ENCODE data around the gene TMEM181.
"Not testable (repeated sequence)": the region's sequence is repeated elsewhere in the genome, so short reads cannot be mapped to it uniquely, and the experiment has no call there.

The TMEM181 gene

GRCh38 chr6:158614606-158615005 lies 54.7 kb downstream of the TMEM181 start:
- H3K4me3 ChIP-seq (ENCODE audit: low read length); H3K9me3 ChIP-seq (ENCODE audit: insufficient read depth, low read depth, low read length); H3K27ac ChIP-seq (ENCODE audit: low read depth, low read length); H3K27me3 ChIP-seq (ENCODE audit: insufficient read depth, low read length); H3K9ac ChIP-seq (ENCODE audit: low read depth, low read length): not testable (repeated sequence)
- 98% methylated on average over 3 of the region's 3 CpGs for whole genome bisulfite sequencing
- H3K36me3 ChIP-seq (ENCODE audit: insufficient read depth, low read length) = peaks cover 47% of the 10 kb centered on the region
- H3K4me1 ChIP-seq (ENCODE audit: insufficient read depth, low read length) = peaks cover 22% of the 10 kb centered on the region

DNA sequence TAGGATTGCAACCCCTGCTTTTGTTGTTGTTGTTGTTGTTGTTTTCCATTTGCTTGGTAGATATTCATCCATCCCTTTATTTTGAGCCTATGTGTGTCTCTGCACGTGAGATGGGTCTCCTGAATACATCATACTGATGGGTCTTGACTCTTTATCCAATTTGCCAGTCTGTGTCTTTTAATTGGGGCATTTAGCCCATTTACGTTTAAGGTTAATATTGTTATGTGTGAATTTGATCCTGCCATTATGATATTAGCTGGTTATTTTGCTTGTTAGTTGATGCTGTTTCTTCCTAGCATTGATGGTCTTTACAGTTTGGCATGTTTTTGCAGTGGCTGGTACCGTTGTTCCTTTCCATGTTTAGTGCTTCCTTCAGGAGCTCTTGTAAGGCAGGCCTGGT lies 58.4 kb downstream of the TMEM181 start:
- not testable (repeated sequence) for H3K4me3 ChIP-seq (ENCODE audit: low read length); H3K27ac ChIP-seq (ENCODE audit: low read depth, low read length); H3K9me3 ChIP-seq (ENCODE audit: insufficient read depth, low read depth, low read length); H3K9ac ChIP-seq (ENCODE audit: low read depth, low read length); H3K27me3 ChIP-seq (ENCODE audit: insufficient read depth, low read length); H3K4me1 ChIP-seq (ENCODE audit: insufficient read depth, low read length)
- peaks cover 55% of the 10 kb centered on the region for H3K36me3 ChIP-seq (ENCODE audit: insufficient read depth, low read length)
- WGBS = 93% methylated on average over 3 of the region's 3 CpGs

- WGBS = 92% methylated on average over 17 of the region's 17 CpGs
- Histone ChIP-seq H3K27me3 (ENCODE audit: insufficient read depth, low read length) (no peaks in the 10 kb centered on the region), H3K27ac (ENCODE audit: low read depth, low read length) (no peak overlapping the region), H3K9ac (ENCODE audit: low read depth, low read length) (no peak overlapping the region), H3K4me1 (ENCODE audit: insufficient read depth, low read length) (no peaks in the 10 kb centered on the region), H3K36me3 (ENCODE audit: insufficient read depth, low read length) (peaks cover 42% of the 10 kb centered on the region), H3K4me3 (ENCODE audit: low read length) (no peak overlapping the region), H3K9me3 (ENCODE audit: insufficient read depth, low read depth, low read length) (no peaks in the 10 kb centered on the region)
Observed at GRCh38 chr6:158619922-158620801, 60.3 kb downstream of the TMEM181 start.

DNA sequence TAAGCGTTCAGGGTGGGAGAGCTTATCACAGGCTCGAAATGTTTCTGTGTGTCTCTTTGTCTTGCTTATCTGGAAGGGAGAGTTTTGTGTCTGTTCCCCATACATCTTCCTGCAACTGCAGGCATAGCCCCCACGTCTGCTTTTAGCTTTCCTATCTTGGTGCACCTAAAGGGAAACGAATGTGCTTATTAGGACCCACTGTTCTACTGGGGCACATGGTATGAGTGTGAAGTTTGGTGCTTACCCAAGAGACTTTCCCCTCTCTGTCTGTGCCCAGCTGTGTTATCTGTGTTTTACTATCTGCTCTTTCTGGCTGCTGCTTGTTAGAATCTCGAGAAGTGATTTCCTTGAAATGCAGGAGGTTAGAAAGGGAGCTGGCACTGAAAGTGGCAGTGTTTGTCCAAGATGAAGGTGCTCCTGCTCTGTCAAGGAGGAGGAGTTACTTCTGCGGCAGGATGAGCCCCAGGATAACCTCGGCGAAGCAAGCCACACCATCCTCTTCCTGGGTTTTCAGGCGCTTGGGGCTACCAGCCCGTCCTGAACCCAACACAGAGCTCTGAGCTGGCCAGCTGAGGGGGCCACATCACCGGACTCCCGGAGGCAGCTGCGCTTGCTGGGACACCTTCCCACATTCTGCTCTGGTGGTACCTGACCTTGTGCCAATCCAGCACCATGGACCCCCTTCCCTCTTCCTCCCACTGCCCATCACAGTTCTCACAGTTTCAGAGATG lies 61.2 kb downstream of the TMEM181 start:
- Histone ChIP-seq H3K9me3 (ENCODE audit: insufficient read depth, low read depth, low read length) (no peaks in the 10 kb centered on the region), H3K27me3 (ENCODE audit: insufficient read depth, low read length) (no peaks in the 10 kb centered on the region), H3K27ac (ENCODE audit: low read depth, low read length) (no peak overlapping the region), H3K4me1 (ENCODE audit: insufficient read depth, low read length) (no peaks in the 10 kb centered on the region), H3K4me3 (ENCODE audit: low read length) (no peak overlapping the region), H3K9ac (ENCODE audit: low read depth, low read length) (no peak overlapping the region), H3K36me3 (ENCODE audit: insufficient read depth, low read length) (peaks cover 50% of the 10 kb centered on the region)
- 89% methylated on average over 13 of the region's 13 CpGs for WGBS

DNA sequence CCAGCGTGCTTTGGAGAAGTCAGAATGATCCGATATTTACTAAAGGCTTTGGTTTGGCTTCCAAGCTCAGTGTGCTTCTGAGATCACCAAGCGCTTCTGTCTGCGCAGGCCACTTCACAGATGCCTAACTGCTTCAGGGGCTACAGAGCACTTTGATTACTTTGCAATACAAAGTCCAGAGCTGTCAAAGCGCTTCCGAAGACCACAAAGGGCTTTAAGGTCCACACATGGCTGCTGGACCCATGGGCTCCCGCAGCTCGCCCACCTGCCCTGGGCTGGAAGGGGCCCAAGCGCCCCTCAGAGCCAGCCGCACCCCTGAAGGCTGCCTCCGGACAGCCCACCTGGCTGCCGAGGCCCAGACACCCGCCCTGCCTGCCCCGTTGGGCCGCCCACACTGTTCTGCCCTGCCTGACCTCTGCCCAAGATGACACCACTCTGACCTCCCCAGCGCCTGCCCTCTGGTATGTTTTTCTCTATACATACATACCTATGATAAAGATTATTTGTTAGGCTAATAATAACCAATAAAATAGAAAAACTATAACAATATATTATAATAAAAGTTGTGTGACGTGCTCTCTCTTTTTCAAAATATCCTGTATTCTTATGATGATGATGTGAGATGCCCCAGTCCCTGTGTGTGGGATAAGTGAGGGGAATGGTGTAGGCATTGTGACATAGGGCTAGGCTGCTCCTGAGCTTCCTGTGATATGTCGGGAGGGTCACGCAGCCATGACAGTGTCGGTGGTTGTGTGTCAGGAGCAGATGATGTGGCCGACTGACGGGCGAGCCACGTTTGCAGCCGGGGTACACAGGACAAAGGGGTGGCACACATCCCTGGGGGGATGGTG lies 62.0 kb downstream of the TMEM181 start:
- WGBS = 96% methylated on average over 25 of the region's 25 CpGs
- H3K9ac ChIP-seq (ENCODE audit: low read depth, low read length) = no peak overlapping the region
- no peak overlapping the region for H3K4me3 ChIP-seq (ENCODE audit: low read length)
- no peaks in the 10 kb centered on the region for H3K27me3 ChIP-seq (ENCODE audit: insufficient read depth, low read length)
- H3K27ac ChIP-seq (ENCODE audit: low read depth, low read length) = no peak overlapping the region
- H3K4me1 ChIP-seq (ENCODE audit: insufficient read depth, low read length) = no peaks in the 10 kb centered on the region
- no peaks in the 10 kb centered on the region for H3K9me3 ChIP-seq (ENCODE audit: insufficient read depth, low read depth, low read length)
- peaks cover 58% of the 10 kb centered on the region for H3K36me3 ChIP-seq (ENCODE audit: insufficient read depth, low read length)

GRCh38 chr6:158622545-158623190 lies 62.8 kb downstream of the TMEM181 start:
- no peaks in the 10 kb centered on the region for H3K4me1 ChIP-seq (ENCODE audit: insufficient read depth, low read length)
- H3K9ac ChIP-seq (ENCODE audit: low read depth, low read length) = no peak overlapping the region
- 95% methylated on average over 10 of the region's 10 CpGs for WGBS
- H3K27ac ChIP-seq (ENCODE audit: low read depth, low read length) = no peak overlapping the region
- H3K9me3 ChIP-seq (ENCODE audit: insufficient read depth, low read depth, low read length) = no peaks in the 10 kb centered on the region
- no peaks in the 10 kb centered on the region for H3K27me3 ChIP-seq (ENCODE audit: insufficient read depth, low read length)
- peaks cover 65% of the 10 kb centered on the region for H3K36me3 ChIP-seq (ENCODE audit: insufficient read depth, low read length)
- H3K4me3 ChIP-seq (ENCODE audit: low read length) = no peak overlapping the region

DNA sequence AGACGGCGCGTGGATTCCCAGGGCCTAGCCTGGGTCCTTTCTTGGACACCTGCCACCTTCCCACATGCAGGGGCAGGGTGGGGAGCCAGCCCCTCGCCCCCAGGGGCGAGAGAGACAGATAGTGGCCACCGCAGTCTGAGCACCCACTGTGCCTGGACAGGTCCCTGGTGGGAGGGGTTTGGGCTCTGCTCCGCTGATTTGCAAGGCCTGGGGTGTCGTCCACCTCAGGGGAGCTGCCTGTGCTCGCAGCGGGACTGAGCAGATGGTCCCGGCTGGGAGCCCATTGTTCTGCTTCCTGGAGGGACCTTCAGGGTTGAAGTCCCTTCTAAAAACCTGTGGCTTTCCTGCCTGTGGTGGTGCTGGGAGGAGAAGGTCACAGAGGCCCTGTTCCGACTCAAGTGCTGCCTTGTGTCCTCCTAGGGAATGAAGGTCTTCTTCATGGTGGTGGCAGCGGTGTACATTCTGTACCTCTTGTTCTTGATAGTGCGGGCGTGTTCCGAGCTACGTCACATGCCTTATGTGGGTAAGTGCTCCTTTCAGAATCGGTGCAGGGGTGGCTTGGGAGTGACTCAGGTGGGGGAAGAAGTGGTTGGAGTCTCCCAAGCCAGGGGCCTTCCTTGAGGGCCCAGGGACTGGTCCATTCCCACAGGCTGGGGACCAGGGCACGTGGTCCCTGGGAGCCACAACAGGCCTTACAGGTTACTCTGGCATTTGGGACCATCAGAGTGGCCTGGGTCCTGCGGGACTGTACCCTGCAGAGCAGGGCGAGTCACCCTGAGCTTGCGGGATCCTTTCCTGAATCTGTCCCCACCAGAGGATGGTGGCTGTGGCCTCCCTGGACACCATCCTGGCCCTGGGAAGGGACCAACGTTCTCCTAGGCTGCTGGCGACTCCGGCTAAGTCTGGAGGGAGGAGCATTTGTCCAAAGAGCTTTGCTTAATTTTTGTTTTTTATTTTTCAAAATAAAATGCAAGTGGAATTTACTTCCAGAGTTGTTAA lies 65.1 kb downstream of the TMEM181 start:
- Histone ChIP-seq H3K4me1 (ENCODE audit: insufficient read depth, low read length) (peaks cover 8% of the 10 kb centered on the region), H3K36me3 (ENCODE audit: insufficient read depth, low read length) (peaks cover 69% of the 10 kb centered on the region), H3K4me3 (ENCODE audit: low read length) (no peak overlapping the region), H3K9me3 (ENCODE audit: insufficient read depth, low read depth, low read length) (no peaks in the 10 kb centered on the region), H3K27me3 (ENCODE audit: insufficient read depth, low read length) (no peaks in the 10 kb centered on the region), H3K27ac (ENCODE audit: low read depth, low read length) (no peak overlapping the region), H3K9ac (ENCODE audit: low read depth, low read length) (no peak overlapping the region)
- 91% methylated on average over 25 of the region's 25 CpGs for WGBS

GRCh38 chr6:158625881-158626305 lies 66.0 kb downstream of the TMEM181 start:
- peaks cover 8% of the 10 kb centered on the region for H3K4me1 ChIP-seq (ENCODE audit: insufficient read depth, low read length)
- no peak overlapping the region for H3K4me3 ChIP-seq (ENCODE audit: low read length)
- H3K27ac ChIP-seq (ENCODE audit: low read depth, low read length) = no peak overlapping the region
- WGBS = 95% methylated on average over 15 of the region's 15 CpGs
- peaks cover 69% of the 10 kb centered on the region for H3K36me3 ChIP-seq (ENCODE audit: insufficient read depth, low read length)
- no peak overlapping the region for H3K9ac ChIP-seq (ENCODE audit: low read depth, low read length)
- H3K9me3 ChIP-seq (ENCODE audit: insufficient read depth, low read depth, low read length) = no peaks in the 10 kb centered on the region
- no peaks in the 10 kb centered on the region for H3K27me3 ChIP-seq (ENCODE audit: insufficient read depth, low read length)

DNA sequence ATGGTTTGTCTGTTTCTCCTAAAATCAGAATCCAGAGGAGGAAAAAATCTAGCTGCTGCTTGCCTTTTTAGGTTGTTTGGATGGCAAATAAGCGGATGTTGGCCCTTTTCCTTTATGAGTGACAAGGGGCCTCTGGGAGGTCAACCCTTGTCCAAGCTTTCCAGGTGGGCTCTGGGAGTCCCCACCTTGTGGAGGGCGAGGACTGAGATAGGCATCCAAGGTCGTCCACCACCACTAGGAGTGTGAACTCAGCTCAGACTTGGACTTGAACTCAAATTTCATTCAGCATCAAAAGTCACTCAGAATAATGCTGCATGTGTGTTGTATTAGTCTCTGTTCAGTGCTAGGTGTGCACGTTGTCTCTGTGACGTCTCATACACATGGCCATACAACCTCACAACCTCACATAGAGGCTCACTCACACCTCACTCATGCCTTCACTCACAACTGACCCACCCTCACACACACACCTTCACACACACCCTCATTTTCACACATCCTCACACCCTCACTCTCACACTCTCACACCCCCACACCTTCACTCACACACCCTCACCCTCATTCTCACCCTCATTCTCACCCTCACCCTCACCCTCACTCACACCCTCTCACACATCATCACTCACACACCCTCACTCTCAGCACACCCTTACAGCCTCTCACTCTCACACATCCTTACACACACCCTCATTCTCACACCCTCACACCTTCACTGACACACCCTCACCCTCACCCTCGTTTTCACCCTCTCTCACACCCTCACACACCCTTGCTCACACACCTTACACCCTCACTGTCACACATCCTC lies 66.7 kb downstream of the TMEM181 start:
- WGBS = 94% methylated on average over 6 of the region's 6 CpGs
- Histone ChIP-seq H3K27me3 (ENCODE audit: insufficient read depth, low read length) (no peaks in the 10 kb centered on the region), H3K36me3 (ENCODE audit: insufficient read depth, low read length) (peaks cover 70% of the 10 kb centered on the region), H3K27ac (ENCODE audit: low read depth, low read length) (no peak overlapping the region), H3K4me3 (ENCODE audit: low read length) (no peak overlapping the region), H3K4me1 (ENCODE audit: insufficient read depth, low read length) (peaks cover 8% of the 10 kb centered on the region), H3K9ac (ENCODE audit: low read depth, low read length) (no peak overlapping the region), H3K9me3 (ENCODE audit: insufficient read depth, low read depth, low read length) (no peaks in the 10 kb centered on the region)

Measured in HUES64 (cell line).